ENCODE results near the gene CREB3L2.
"Not testable (repeated sequence)": the region's sequence is repeated elsewhere in the genome, so short reads cannot be mapped to it uniquely, and the experiment has no call there.

CREB3L2 gene

GRCh38 chr7:137913985-137914384 is 87.9 kb downstream of the CREB3L2 start:
- DNase-seq (ENCODE audit: insufficient read length, low spot score) (no peak), FAIRE-seq (no peak)

- DNase-seq (ENCODE audit: insufficient read length, low spot score) (no peak), FAIRE-seq (no peak)
Observed at GRCh38 chr7:137909042-137909441, 92.8 kb downstream of the CREB3L2 start.

GRCh38 chr7:137908106-137908505 is 93.8 kb downstream of the CREB3L2 start:
- DNase-seq (ENCODE audit: insufficient read length, low spot score): no peak
- no peak for FAIRE-seq

GRCh38 chr7:137906636-137907035 is 95.2 kb downstream of the CREB3L2 start:
- not testable (repeated sequence) for DNase-seq (ENCODE audit: insufficient read length, low spot score)

GRCh38 chr7:137904833-137905232 is 97.1 kb downstream of the CREB3L2 start:
- DNase-seq (ENCODE audit: insufficient read length, low spot score): no peak
- no peak for FAIRE-seq

More at GRCh38 chr7:137906636-137907035, 95.2 kb downstream of the CREB3L2 start:
- FAIRE-seq: not testable (repeated sequence)

- FAIRE-seq: no peak
- DNase-seq (ENCODE audit: insufficient read length, low spot score): peak; percentile 53
Observed at GRCh38 chr7:137903382-137904169, 98.3 kb downstream of the CREB3L2 start.

GRCh38 chr7:137900137-137900536 is 101.7 kb downstream of the CREB3L2 start:
- DNase-seq (ENCODE audit: insufficient read length, low spot score): no peak
- FAIRE-seq: no peak

- FAIRE-seq (no peak), DNase-seq (ENCODE audit: insufficient read length, low spot score) (peak; percentile 63)
Observed at GRCh38 chr7:137898839-137899721, 102.8 kb downstream of the CREB3L2 start.

GRCh38 chr7:137895301-137896221 is 106.3 kb downstream of the CREB3L2 start:
- FAIRE-seq (no peak), DNase-seq (ENCODE audit: insufficient read length, low spot score) (no peak)

- DNase-seq (ENCODE audit: insufficient read length, low spot score) (no peak), FAIRE-seq (no peak)
Observed at GRCh38 chr7:137893143-137893742, 108.6 kb downstream of the CREB3L2 start.

- no peak for DNase-seq (ENCODE audit: insufficient read length, low spot score)
- FAIRE-seq: no peak
Observed at GRCh38 chr7:137891016-137891655, 110.8 kb downstream of the CREB3L2 start.

- FAIRE-seq (no peak), DNase-seq (ENCODE audit: insufficient read length, low spot score) (no peak)
Observed at GRCh38 chr7:137890449-137890921, 111.4 kb downstream of the CREB3L2 start.

GRCh38 chr7:137888241-137888640 is 113.6 kb downstream of the CREB3L2 start:
- DNase-seq (ENCODE audit: insufficient read length, low spot score) (no peak), FAIRE-seq (no peak)

GRCh38 chr7:137886746-137887145 is 115.1 kb downstream of the CREB3L2 start:
- no peak for FAIRE-seq
- no peak for DNase-seq (ENCODE audit: insufficient read length, low spot score)

GRCh38 chr7:137886281-137886680 is 115.6 kb downstream of the CREB3L2 start:
- DNase-seq (ENCODE audit: insufficient read length, low spot score) (no peak), FAIRE-seq (no peak)

GRCh38 chr7:137885678-137886077 is 116.2 kb downstream of the CREB3L2 start:
- FAIRE-seq (no peak), DNase-seq (ENCODE audit: insufficient read length, low spot score) (no peak)

- DNase-seq (ENCODE audit: insufficient read length, low spot score) (no peak), FAIRE-seq (no peak)
Observed at GRCh38 chr7:137882806-137883205, 119.1 kb downstream of the CREB3L2 start.

- FAIRE-seq (no peak), DNase-seq (ENCODE audit: insufficient read length, low spot score) (peak; percentile 74)
Observed at GRCh38 chr7:137882261-137882668, 119.6 kb downstream of the CREB3L2 start.

GRCh38 chr7:137881607-137882260 is 120.2 kb downstream of the CREB3L2 start:
- DNase-seq (ENCODE audit: insufficient read length, low spot score): no peak
- FAIRE-seq: no peak

Measured in HTR-8/SVneo (cell line).